Prostate gland (tissue), 2 donors: ENCODE measurements around the gene RAET1E.

Source experiments
- POLR2A ChIP-seq: fragments of 450-650 bp; IDR thresholded peaks from one replicate; pipeline ENCODE4 v1.6.1; 2016; ENCODE audit warnings: antibody characterized with exemption, mild to moderate bottlenecking
- POLR2AphosphoS5 ChIP-seq: sonication (generic); formaldehyde crosslinking; IDR thresholded peaks from one replicate; pipeline ENCODE4 v1.6.1; 2017; ENCODE audit warnings: antibody characterized with exemption
- TF ChIP-seq, protein P1 (sequence below), 4 experiments: fragments of 200-600 bp in 2 of 4; fragments of 450-650 bp in 2 of 4; sonication (generic) in 2 of 4; IDR thresholded peaks; 1 replicate in 3 of 4; 2 replicates in 1 of 4; pipeline ENCODE4 v1.5.1; 2016 to 2019; ENCODE audit warnings: antibody characterized with exemption in 4 of 4, mild to moderate bottlenecking in 2 of 4, moderate library complexity in 2 of 4

DNA sequence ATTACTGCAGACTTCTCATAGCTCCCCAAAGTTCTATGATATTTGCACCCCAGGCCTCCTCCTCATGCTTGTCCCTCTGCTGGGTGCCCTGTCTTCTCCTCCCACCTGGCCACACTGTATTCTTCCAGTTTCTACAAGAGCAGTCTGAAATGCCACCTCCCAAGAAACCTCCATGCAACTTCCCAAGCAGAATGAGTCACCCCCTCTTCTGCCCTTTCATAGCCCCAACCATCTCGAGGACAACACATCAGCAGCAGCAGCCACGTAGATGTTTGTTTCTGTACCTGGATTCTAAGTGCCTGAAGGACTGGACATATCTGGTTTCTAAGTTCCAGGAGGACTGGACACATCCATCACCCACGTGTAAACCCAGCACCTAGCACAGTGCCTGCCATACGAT lies 37.3 kb upstream of the RAET1E start:
- TF ChIP-seq, protein P1, sequence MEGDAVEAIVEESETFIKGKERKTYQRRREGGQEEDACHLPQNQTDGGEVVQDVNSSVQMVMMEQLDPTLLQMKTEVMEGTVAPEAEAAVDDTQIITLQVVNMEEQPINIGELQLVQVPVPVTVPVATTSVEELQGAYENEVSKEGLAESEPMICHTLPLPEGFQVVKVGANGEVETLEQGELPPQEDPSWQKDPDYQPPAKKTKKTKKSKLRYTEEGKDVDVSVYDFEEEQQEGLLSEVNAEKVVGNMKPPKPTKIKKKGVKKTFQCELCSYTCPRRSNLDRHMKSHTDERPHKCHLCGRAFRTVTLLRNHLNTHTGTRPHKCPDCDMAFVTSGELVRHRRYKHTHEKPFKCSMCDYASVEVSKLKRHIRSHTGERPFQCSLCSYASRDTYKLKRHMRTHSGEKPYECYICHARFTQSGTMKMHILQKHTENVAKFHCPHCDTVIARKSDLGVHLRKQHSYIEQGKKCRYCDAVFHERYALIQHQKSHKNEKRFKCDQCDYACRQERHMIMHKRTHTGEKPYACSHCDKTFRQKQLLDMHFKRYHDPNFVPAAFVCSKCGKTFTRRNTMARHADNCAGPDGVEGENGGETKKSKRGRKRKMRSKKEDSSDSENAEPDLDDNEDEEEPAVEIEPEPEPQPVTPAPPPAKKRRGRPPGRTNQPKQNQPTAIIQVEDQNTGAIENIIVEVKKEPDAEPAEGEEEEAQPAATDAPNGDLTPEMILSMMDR (IDR thresholded peaks at IDR 0.05): no peak
- TF ChIP-seq POLR2A: no peak
- TF ChIP-seq POLR2AphosphoS5: no peak
